ENCODE data around the gene HDHD3. TPM values are rescaled to one million over a fixed set of nuclear protein-coding genes. Genes with fewer than 3 reads are reported as not detected.
A peak's percentile ranks its signal among the peaks of the same experiment; 100 is the strongest.

Gene HDHD3
- total RNA-seq, 2 experiments from 2014 or later = 16.0 to 18.1 TPM

DNA sequence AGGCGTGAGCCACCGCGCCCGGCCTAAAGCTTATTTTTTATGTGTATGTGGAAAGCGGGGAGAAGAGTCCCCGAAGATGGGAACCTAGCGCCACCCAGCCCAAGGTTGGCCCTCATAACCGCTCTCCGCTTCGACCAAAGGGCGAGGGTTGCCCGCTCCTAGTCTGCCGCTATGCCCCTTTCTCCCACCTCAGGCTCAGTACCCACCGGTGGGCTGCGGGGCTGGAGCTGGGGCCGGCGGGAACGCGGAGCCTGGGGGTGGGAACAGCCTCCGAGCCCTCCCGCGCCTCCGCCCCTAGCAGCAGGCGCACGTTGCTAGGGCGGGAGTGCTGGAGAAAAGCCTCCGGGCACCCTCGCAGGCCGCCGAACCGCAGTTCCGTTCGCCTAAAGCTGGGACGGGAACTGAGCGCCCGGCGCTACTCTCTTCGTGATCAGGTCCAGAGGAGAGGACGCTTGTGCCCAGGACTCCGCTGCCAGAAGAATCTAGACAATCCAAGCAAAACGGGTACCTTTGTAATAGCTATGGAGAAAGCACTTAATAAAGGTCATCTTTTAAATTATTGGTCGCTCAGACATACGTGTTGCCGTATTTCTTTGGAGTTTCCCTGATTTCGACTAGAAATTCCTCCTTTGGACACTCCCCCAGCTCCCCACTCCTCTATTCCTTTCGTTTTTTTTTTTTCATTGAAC, 36.6 kb downstream of the HDHD3 start, which contains the start of gene WDR31:
Gene WDR31 (minus strand): TSS at position 265 of the 689 bp plus-strand sequence. CDS start 8,253 bp downstream, outside the sequence.
- Histone ChIP-seq H4K20me1 (ENCODE audit: insufficient read depth, low read length) (no peaks in the 10 kb centered on the region), H3K4me3 (ENCODE audit: low read depth, low read length, poor library complexity, severe bottlenecking) (peak within 1 kb of the TSS; percentile 70), H3K36me3 (ENCODE audit: insufficient read depth, low read length) (no peaks in the 10 kb centered on the region), H3K4me2 (ENCODE audit: low read length) (peak within 1 kb of the TSS; percentile 63), H3K79me2 (ENCODE audit: insufficient read depth, low read depth, low read length) (no peaks in the 10 kb centered on the region), H3K27ac (ENCODE audit: low read depth, low read length, poor library complexity, severe bottlenecking) (no peak within 1 kb of the TSS), H3K9me3 (ENCODE audit: low read length) (no peaks in the 10 kb centered on the region), H2AFZ (ENCODE audit: low read length) (peak within 1 kb of the TSS; percentile 96), H3K4me1 (ENCODE audit: insufficient read depth, low read length, poor library complexity, severe bottlenecking) (no peaks in the 10 kb centered on the region), H3K9me2 (ENCODE audit: insufficient read depth, low read length) (no peaks in the 10 kb centered on the region)
- intact Hi-C loops (cut with micrococcal nuclease; ENCODE audit: unreplicated experiment) = loop anchor here (1.0 to 5.0 kb wide), 3 partner anchors 62 to 239 kb away; partner anchors contain the start of genes ALAD, CDC26 and PRPF4
- DNase-seq (ENCODE audit: low spot score) = peak; percentile 71
- ChIA-PET POLR2A (interaction anchor here (0.6 to 2.4 kb wide), 16 partner anchors 9 to 648 kb away, joined by 3 to 31 read pairs (median 4); partner anchors contain the start of genes BSPRY, CDC26 and HDHD3), CTCF (ENCODE audit: unreplicated experiment) (interaction anchor here (0.6 to 1.3 kb wide), 3 partner anchors 10 to 239 kb away, joined by 3 to 4 read pairs (median 3); no protein-coding TSS in a partner anchor)
- no TSS peak for BruUV-seq (replicated peaks)
- TF ChIP-seq EZH2phosphoT487 (IDR thresholded peaks at IDR 0.05; ENCODE audit: borderline replicate concordance, low read depth, low read length) = no peak
- TF ChIP-seq, protein P1, sequence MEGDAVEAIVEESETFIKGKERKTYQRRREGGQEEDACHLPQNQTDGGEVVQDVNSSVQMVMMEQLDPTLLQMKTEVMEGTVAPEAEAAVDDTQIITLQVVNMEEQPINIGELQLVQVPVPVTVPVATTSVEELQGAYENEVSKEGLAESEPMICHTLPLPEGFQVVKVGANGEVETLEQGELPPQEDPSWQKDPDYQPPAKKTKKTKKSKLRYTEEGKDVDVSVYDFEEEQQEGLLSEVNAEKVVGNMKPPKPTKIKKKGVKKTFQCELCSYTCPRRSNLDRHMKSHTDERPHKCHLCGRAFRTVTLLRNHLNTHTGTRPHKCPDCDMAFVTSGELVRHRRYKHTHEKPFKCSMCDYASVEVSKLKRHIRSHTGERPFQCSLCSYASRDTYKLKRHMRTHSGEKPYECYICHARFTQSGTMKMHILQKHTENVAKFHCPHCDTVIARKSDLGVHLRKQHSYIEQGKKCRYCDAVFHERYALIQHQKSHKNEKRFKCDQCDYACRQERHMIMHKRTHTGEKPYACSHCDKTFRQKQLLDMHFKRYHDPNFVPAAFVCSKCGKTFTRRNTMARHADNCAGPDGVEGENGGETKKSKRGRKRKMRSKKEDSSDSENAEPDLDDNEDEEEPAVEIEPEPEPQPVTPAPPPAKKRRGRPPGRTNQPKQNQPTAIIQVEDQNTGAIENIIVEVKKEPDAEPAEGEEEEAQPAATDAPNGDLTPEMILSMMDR (conservative IDR thresholded peaks at IDR 0.05; ENCODE audit: low read length) = no peak

DNA sequence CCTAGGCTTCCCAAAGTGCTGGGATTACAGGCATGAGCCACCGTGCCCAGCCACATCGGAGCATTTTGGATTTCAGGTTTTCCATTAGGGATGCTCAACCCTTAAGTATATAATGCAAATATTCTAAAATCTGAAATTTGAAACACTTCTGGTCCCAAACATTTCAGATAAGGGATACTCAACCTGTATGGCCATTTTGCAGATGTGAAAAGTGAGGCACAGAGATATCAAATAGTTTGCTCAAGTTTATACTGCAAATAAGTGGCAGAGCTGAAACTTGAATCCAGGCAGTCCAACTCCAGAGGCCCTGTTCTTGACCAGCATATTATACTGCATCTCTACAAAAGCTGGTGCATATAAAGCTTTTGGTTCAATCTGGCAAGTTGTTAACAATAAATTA, 39.1 kb downstream of the HDHD3 start:
- BruUV-seq (replicated peaks) = no TSS peak
- H3K4me3 ChIP-seq (ENCODE audit: low read depth, low read length, poor library complexity, severe bottlenecking) = no peak overlapping the region
- no peaks in the 10 kb centered on the region for H3K36me3 ChIP-seq (ENCODE audit: insufficient read depth, low read length)
- no peak overlapping the region for H3K27ac ChIP-seq (ENCODE audit: low read depth, low read length, poor library complexity, severe bottlenecking)
- H3K79me2 ChIP-seq (ENCODE audit: insufficient read depth, low read depth, low read length) = no peaks in the 10 kb centered on the region
- TF ChIP-seq, protein P1 (conservative IDR thresholded peaks at IDR 0.05; ENCODE audit: low read length) = no peak
- no peak for TF ChIP-seq EZH2phosphoT487 (IDR thresholded peaks at IDR 0.05; ENCODE audit: borderline replicate concordance, low read depth, low read length)
- H2AFZ ChIP-seq (ENCODE audit: low read length) = no peak overlapping the region
- no peaks in the 10 kb centered on the region for H3K4me1 ChIP-seq (ENCODE audit: insufficient read depth, low read length, poor library complexity, severe bottlenecking)
- no peak overlapping the region for H3K4me2 ChIP-seq (ENCODE audit: low read length)
- no peaks in the 10 kb centered on the region for H4K20me1 ChIP-seq (ENCODE audit: insufficient read depth, low read length)
- ChIA-PET CTCF (ENCODE audit: unreplicated experiment) (no interaction called here), POLR2A (interaction anchor here (0.5 to 1.0 kb wide), 4 partner anchors 10 to 113 kb away, joined by 3 to 4 read pairs (median 4); no protein-coding TSS in a partner anchor)
- H3K9me3 ChIP-seq (ENCODE audit: low read length) = no peaks in the 10 kb centered on the region
- no peak for DNase-seq (ENCODE audit: low spot score)
- intact Hi-C loops (cut with micrococcal nuclease; ENCODE audit: unreplicated experiment) = no loop called here
- no peaks in the 10 kb centered on the region for H3K9me2 ChIP-seq (ENCODE audit: insufficient read depth, low read length)

DNA sequence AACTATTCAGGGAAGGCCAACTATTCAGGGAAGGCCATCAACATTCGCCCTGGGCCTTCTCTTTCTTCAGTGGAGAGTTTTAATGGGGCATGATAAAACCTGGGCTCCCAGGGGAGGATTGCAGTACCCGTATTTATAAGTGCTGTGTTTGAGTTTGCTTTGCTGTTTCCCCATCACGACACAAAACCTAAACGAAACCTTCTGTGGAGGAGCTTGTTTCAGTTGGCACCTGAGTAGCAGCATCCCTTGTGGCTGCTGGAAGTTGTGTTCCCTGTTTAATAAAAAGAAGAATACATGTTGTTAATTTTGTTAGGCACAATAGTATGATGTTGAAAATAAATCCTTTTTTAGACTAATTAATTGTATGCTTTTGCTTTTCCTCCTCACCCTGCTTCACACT, 45.0 kb downstream of the HDHD3 start:
- Histone ChIP-seq H3K36me3 (ENCODE audit: insufficient read depth, low read length) (no peaks in the 10 kb centered on the region), H4K20me1 (ENCODE audit: insufficient read depth, low read length) (no peaks in the 10 kb centered on the region), H3K4me1 (ENCODE audit: insufficient read depth, low read length, poor library complexity, severe bottlenecking) (no peaks in the 10 kb centered on the region), H2AFZ (ENCODE audit: low read length) (no peak overlapping the region), H3K9me2 (ENCODE audit: insufficient read depth, low read length) (no peaks in the 10 kb centered on the region), H3K79me2 (ENCODE audit: insufficient read depth, low read depth, low read length) (no peaks in the 10 kb centered on the region), H3K4me3 (ENCODE audit: low read depth, low read length, poor library complexity, severe bottlenecking) (no peak overlapping the region), H3K4me2 (ENCODE audit: low read length) (no peak overlapping the region), H3K27ac (ENCODE audit: low read depth, low read length, poor library complexity, severe bottlenecking) (no peak overlapping the region), H3K9me3 (ENCODE audit: low read length) (no peaks in the 10 kb centered on the region)
- CTCF ChIA-PET (ENCODE audit: unreplicated experiment) = no interaction called here
- intact Hi-C loops (cut with micrococcal nuclease; ENCODE audit: unreplicated experiment) = no loop called here
- no TSS peak for BruUV-seq (replicated peaks)
- TF ChIP-seq EZH2phosphoT487 (IDR thresholded peaks at IDR 0.05; ENCODE audit: borderline replicate concordance, low read depth, low read length) = no peak
- TF ChIP-seq, protein P1 (conservative IDR thresholded peaks at IDR 0.05; ENCODE audit: low read length) = no peak
- DNase-seq (ENCODE audit: low spot score) = no peak
- POLR2A ChIA-PET = interaction anchor here (0.5 kb wide), 1 partner anchor 21 kb away, joined by 3 read pairs; no protein-coding TSS in a partner anchor

Data from OCI-LY7 (cell line).